ENCODE results near the gene DROSHA. TPM values are rescaled to one million over a fixed set of nuclear protein-coding genes. Genes with fewer than 3 reads are reported as not detected.
"Not testable (repeated sequence)": the region's sequence is repeated elsewhere in the genome, so short reads cannot be mapped to it uniquely, and the experiment has no call there.

DROSHA gene
- total RNA-seq = 68.2 TPM

GRCh38 chr5:31531888-31532547, at the start of gene DROSHA, which contains the start of gene C5orf22:
TSS of gene DROSHA (minus strand) at chr5:31532093. CDS start at chr5:31529059, 3,034 bp downstream.
TSS of gene C5orf22 (plus strand) at chr5:31532301. CDS start at chr5:31532393, 92 bp downstream.
- DNase-seq = peak; percentile 94

GRCh38 chr5:31579558-31579957, 47.7 kb upstream of the DROSHA start:
- no peak for DNase-seq

DNA sequence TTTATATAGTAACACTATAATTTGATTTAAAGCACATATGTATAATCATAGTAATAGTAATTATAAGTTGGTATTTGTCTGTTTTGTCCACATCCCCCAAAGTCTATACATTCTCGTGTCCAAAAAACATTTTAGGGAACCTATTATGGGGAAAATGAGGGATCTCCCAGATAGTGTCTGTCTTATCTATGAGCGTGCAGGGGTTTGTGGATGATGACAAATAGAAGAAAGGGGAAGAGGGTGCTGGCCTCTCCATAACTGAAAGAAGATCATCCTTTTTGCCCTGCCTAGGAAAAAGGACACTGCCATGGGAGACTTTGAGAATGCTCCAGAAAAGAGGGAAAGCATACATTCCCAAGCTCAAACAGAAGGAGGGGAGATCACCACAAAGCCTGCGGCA, 45.5 kb upstream of the DROSHA start:
- DNase-seq = no peak

GRCh38 chr5:31574772-31575171, 42.9 kb upstream of the DROSHA start:
- no peak for DNase-seq

DNA sequence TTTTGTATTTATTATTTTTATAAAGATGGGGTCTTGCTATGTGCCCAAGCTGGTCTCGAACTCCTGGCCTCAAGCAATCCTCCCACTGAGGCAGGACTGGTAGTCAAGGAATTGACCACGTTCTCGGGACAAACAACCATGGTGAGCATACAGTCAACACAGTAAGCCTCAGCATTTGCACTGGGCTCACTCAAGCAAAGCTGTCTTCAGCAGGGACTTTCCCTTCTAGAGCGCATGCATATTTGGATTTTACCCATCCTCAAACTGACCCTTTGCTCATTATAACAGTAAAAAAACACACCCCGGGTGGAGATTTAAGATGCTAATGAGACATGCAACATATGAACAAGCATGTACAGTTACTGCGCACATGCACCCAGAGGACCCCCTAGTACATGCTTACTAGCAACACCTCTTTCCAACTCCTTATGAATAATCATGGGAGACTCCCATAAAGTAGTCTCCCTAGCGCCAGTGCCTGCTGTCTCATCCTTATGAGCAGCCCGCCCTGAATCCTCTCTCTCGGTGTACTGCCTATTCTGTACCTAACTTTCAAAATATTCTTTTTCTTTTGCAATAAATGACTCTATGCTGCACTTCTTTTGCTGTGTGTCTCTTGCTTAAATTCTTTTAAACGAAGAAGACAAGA, 41.7 kb upstream of the DROSHA start:
- DNase-seq = no peak

GRCh38 chr5:31569068-31569467, 37.2 kb upstream of the DROSHA start:
- no peak for DNase-seq

DNA sequence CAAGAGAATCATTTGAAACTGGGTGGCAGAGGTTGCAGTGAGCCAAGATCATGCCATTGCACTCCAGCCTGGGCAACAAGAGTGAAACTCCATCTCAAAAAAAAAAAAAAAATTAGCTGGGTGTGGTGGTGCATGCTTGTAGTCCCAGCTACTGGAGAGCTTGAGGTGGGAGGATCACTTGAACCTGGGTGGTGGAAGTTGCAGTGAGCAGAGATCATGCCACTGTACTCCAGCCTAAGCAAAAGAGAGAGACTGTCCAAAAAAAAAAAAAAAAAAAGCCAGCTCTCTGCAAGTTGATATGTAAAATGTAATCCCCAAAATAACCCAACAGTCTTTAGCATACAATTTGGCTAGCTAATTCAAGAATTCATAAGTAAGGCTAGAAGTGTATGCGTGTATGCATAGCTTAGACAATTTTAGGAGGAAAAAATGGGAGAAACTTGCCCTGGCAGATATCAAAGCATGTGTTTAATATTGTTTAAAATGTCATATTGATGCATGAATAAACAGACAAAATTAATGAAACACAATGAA, 36.5 kb upstream of the DROSHA start:
- no peak for DNase-seq

- DNase-seq = not testable (repeated sequence)
Observed at GRCh38 chr5:31566362-31566761, 34.5 kb upstream of the DROSHA start.

GRCh38 chr5:31563216-31563615, 31.3 kb upstream of the DROSHA start:
- no peak for DNase-seq

DNA sequence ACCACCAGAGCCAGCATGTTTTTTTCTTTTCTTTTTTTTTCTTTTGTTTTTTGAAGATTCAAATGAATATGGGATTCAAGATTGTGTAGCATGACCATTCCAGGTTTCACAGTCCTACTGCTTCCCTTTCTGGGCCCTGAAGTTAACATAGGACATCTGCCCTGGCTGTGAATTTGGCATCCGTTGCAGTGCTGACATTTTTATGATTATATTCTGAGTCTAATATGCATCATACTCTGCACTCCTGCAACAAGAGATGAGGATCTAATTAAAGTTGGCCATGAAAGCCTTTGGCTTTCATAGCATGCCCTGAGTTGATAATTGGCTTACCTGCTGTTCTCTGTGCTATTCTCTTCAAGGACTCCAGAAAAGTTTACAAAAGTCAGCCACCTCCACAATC, 30.1 kb upstream of the DROSHA start:
- DNase-seq = peak; percentile 41

DNA sequence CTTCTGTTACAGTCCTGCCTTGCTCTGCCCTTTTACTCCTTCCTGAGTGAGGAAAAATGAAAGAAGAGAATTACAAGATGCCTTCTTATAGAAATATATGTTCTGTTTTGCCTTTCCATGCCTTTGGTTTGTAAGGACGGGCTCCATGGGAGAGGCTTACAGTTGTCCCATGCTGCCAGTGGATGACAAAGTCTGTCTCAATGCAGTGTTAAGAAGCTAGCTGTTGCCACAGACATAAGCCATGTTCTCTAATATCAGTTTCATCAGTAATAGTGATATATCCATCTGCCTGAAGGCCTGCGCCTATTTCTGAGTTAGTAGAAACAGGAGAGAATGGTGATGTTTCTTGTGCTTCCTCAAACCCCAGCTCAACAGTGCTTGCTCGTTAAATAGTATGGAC, 28.0 kb upstream of the DROSHA start:
- no peak for DNase-seq

- DNase-seq = no peak
Observed at GRCh38 chr5:31556461-31556860, 24.6 kb upstream of the DROSHA start.

GRCh38 chr5:31554552-31554951, 22.7 kb upstream of the DROSHA start:
- no peak for DNase-seq

GRCh38 chr5:31553863-31554262, 22.0 kb upstream of the DROSHA start:
- no peak for DNase-seq

- DNase-seq = no peak
Observed at GRCh38 chr5:31551878-31552277, 20.0 kb upstream of the DROSHA start.

DNA sequence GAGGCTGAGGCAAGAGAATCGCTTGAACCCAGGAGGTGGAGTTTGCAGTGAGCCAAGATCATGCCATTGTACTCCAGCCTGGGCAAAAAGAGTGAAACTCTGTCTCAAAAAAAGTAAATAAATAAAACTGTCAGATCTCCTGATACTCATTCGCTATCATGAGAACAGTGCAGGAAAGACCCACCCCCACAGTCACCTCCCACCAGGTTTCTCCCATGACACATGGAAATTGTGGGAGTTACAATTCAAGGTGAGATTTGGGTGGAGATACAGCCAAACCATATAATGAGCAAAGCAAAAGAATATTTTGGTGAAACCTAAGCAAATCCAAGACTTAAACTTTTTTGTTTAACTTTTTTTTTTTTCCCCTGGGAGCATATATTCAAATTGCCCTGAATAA, 17.2 kb upstream of the DROSHA start:
- DNase-seq = not testable (repeated sequence)

DNA sequence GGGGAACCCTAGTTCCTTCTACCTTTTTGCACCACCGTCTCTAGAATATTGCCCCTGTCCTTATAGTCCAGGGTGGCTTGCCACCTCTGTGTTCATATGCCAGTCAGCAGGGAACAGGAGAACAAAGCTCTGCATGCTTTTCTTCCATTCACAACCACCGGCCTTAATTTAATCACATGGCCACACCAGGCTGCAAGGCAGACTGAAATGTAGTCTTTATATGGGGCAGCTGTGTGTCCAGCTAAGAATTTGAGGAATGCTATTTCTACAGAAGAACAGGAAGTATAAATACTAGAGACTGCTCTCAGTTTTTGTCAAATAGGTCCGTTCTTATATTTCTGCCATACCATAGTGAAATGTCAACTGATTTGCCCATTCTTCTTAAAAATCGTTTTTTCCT, 6.0 kb upstream of the DROSHA start:
- DNase-seq = no peak

DNA sequence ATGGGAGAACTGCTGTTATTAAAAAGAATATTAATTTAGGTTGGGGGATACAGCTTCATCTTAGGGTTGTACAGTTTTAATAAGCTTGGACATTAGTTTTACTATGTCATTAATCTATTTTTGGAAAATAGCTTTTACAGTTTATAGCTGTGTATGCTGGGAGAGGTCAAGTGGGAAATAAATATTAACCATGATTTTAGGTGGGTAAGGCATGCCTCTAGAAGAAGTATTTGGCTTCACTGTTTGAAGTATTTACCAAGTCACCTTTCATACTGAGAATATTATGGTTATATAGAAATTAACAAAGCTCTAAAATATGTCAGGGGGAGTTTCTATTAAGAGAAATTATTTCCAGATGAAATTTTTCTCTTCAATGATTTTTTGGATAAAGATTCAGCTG, 5.5 kb upstream of the DROSHA start:
- DNase-seq = no peak

- no peak for DNase-seq
Observed at GRCh38 chr5:31536873-31537272, 5.0 kb upstream of the DROSHA start.

GRCh38 chr5:31534527-31535046, 2.7 kb upstream of the DROSHA start:
- DNase-seq = no peak

DNA sequence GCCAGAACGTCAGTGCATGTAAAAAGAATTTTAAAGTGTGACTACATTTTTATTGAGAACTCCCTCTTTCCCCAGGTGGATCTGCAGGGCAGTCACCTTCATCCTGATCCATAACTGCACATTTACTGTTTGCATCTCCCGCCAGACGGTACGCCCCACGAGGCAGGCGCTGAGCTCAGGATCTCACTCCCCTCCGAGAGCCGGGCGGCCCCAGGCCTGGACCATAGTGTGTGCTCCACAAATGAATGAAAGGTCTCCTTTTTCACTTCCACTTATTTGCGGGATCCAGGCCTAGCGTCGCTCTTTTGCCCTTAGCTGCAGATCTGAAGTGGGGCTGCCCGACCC, 378 bp downstream of the DROSHA start:
- DNase-seq = peak; percentile 5

GRCh38 chr5:31530541-31531265, 1.2 kb downstream of the DROSHA start:
- DNase-seq = no peak

- no peak for DNase-seq
Observed at GRCh38 chr5:31523041-31523440, 8.9 kb downstream of the DROSHA start.

Measured in skin of body (tissue), 2 donors.